HG02840 (cell line): ENCODE data around the gene ROBO2.

Experiments
- ATAC-seq: cut with Tn5 transposase; IDR thresholded peaks from one replicate; pipeline ENCODE4 v1.9.1; 2021; ENCODE audit warnings: mild to moderate bottlenecking, moderate library complexity, moderate number of reproducible peaks; ENCODE audit not compliant: unreplicated experiment, low FRiP score

ROBO2 gene

DNA sequence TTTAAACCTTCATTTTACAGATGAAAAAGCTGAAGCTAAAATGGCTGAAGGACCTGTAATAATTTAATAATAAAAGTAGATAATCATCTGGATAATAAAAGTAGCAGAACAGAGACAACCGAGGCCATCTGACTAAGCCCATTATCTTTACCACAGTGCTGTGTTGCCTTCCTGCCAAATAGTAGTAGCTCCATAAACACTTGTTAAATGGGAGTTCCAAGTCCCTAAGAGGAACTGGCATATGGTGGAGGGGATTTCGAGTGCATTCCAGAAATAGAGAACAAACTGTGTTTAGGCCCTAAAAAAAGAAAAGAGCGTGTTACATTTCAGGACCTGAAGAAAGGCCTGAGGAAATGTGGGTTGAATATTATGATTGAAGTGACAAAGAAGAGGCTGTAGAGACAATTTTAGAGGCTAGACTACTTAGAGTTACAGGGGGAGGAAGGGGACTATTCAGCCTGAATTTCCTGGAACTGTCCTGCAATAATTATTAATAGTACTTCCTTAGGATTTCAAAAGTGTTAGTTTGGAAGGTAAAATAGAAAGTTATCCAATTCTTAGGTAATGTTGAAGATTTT lies 424.3 kb downstream of the ROBO2 start:
- no peak for ATAC-seq

DNA sequence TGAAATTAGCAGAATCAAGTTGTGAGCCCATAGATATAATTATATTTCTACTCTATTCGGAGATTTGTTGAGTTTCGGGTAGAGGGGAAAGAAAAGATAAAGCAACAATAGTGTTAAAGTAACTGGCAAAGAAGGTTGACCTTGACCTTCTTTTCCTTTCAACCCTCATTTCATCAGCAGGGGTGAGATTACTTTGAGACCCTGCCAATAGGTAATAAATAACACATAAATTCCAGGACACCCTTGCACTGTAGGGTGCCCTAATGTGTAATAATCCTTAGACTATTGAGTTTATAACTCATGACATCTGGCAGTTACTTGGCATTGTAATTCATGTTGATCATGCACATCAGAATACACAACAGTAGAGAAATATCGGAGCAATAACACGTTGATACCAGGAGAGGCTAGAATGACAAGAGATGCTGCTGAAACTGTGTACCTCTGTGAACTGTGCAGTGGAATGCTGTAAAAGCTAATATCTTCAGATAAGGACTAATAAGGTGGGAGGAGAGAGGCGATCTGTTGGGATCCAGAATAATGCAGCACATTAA lies 426.7 kb downstream of the ROBO2 start:
- ATAC-seq: no peak

GRCh38 chr3:77467702-77468625 lies 428.1 kb downstream of the ROBO2 start:
- ATAC-seq: no peak

- ATAC-seq: no peak
Observed at GRCh38 chr3:77468626-77469020, 428.7 kb downstream of the ROBO2 start.

- no peak for ATAC-seq
Observed at GRCh38 chr3:77475507-77475906, 435.6 kb downstream of the ROBO2 start.

- no peak for ATAC-seq
Observed at GRCh38 chr3:77479021-77479420, 439.1 kb downstream of the ROBO2 start.

DNA sequence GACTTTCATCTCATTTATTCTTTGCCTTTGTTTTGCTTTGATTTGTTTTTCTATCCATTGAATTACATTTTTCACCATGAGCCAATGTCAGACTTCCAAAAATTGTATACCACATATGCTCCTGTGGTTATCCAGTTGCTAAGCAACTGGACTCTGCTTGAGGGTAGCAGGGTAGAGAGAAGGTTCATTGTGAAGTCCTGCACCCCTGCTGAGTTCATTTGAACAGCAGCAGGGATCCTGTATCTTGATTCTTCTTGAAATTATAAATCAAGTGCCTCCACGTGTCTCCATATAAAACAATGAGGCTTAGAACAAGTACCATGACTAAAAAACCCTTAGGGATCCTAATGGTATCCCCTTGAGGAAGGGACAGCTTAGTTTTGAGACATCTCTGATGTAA lies 449.3 kb downstream of the ROBO2 start:
- no peak for ATAC-seq

DNA sequence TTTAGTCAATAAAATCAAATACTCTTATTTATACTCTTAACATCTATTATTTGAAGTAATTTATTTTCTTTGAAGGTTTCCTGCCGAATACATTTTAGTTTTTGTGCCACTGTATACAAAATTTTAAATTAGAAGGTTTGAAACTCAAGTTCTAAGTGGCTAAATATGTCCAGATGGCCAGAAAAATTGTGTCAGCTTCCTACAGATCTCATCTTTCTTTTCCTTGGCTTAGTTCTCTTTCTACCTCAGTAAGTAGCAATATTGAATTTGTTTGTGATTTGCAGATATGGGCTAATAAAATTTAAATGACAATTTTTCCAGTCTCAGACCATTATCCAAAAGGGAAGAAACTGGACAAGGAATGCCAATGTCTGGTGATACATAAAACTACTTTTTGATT lies 452.1 kb downstream of the ROBO2 start:
- ATAC-seq: no peak

DNA sequence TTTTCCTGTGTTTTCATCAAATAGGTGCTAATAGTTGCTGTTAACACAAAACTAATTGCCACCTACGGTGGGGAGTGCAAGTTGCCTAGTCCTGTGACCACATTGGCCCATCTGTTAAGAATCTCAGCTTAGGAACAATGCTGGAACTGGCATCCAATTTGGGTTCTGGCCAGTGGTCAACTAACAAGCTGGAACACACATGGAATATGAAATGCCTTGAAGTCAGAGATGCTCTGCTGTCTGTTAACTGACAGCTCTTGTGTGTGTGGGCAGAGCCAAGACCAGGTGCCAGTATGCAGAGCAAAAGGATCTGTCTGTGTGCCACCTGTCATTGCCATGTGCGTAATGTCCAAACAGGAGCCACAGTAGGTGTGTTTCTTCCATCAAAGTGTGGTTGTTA lies 460.8 kb downstream of the ROBO2 start:
- no peak for ATAC-seq

DNA sequence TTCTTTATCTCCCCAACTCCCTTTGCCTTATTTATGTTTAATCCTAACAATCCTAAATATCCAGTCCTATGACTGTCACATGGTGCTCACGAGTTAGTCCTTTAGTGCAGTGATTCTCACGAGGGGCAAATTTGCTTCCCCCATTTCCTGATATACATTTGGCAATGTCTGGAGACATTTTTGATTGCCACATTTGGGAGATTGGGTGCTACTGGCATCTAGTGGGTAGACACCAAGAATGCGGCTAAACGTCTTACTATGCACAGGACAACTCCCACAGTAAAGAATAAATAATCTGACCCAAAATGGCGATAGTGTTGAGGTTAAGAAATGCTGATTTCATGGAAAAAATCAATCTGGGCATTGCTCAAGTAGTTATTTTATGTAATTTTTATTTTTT lies 466.5 kb downstream of the ROBO2 start:
- ATAC-seq: no peak

DNA sequence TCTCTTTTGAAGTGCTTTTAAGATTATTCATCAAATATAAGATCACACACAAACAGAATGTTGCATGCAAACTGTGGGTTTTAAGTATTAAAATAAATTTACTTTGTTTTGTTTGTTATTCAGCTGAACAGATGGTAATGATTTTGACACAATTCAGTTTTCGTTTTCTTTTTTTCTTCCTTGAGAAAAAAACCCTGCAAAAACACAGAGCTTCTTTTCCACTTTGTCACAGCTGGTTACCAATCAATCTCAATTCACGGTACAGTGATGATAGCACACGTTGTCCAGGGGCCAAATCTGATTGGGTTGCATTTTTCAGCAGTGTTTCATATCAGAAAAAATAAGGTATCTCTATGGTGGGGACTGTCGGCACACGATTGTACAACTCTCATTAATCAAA lies 473.6 kb downstream of the ROBO2 start:
- no peak for ATAC-seq

- no peak for ATAC-seq
Observed at GRCh38 chr3:77514766-77515165, 474.9 kb downstream of the ROBO2 start.

- no peak for ATAC-seq
Observed at GRCh38 chr3:77524463-77524862, 484.6 kb downstream of the ROBO2 start.

DNA sequence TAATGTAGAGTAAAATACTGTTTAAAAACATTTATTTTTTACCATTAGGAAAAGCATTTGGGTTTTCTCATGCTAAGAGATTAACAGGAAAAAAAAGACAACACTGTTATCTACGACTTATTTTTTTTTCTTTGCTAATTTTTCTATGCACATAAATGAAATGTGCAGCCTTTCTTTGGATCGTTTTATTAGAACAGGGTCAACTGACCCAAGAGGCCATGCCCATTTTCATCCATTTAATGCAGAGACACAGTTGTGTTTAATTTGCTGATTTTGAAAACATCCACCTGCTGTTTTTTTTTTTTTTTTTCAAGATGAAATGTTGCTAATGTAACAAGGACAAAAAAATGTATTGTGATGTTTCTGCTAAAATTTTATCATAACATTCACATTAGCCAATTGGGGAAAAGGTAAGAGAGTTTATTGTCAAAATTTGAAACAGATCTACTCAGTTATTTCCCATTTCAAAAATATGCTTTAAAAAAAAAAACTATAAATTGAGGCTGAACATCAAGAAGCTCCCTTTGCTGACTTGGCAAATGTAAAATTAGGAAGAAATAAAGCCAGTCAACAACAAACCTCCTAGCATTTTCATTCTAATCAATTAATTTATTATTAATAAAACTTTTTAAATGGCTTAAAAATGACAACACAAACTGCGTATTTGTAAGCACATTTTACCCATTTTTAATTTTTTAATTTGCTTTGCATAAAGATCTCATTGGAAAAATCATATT lies 485.2 kb downstream of the ROBO2 start:
- no peak for ATAC-seq

DNA sequence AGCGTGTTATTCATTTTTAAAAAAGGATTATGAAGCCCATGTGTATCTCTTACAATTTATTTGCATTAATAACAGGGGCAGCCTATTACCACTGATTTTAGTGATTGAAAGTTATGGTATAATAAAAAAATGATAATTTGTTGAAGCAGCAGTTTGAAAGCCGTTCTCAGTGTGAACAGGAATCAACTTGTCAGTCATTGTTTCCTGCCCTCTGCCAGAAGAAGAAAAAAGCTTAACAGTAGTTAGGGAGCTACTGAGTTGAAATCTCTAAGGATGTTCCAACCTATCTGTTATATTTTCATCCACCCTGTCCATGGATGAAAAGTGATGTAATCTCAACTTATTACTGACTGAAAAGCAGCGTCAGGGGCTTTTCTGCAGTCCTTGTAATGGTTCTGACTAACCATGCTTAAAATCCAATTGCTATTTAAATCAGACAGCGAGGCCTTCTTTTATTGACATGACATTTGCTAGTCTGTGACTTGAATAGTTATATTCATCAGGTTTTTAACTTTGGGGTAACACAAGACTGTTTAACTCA lies 486.7 kb downstream of the ROBO2 start:
- no peak for ATAC-seq

DNA sequence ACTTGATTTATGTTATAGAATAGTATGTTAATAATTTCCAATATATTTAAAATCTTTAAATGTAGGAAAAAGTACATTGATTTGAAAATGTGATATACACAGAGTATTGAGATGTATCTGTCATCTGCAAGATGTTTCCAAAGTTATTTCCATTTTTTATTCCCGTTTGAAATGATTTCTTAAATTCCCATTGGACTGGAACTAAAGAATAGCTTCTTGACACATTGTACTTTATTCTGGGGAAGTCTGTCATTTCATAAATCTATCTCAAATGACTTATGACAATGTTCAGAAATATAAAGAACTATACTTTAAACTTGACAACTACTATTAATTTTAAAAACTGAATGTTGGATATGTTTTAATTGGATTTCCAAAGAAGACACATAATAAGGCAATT lies 489.6 kb downstream of the ROBO2 start:
- ATAC-seq: no peak

GRCh38 chr3:77530870-77531269 lies 491.0 kb downstream of the ROBO2 start:
- no peak for ATAC-seq

DNA sequence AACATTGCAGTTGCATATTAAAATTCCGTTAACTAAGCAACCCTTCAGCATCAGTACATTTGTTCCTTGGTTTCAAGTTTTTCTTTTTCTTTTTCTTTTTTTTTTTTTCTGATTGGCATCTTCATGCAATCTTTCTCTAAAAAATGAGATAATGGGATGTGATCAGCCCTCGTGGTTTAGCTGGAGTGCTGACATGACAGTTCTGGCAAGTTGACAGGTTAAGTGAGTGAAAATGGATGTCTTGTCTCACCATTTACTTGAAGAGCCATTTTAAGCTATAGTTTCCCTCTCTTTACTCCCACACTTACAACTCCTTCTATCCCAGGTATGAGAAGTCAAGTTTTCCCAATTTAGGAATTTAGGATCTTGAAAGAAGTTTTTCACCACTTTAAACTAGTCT lies 495.2 kb downstream of the ROBO2 start:
- ATAC-seq: no peak

GRCh38 chr3:77536038-77536775 lies 496.3 kb downstream of the ROBO2 start:
- no peak for ATAC-seq

GRCh38 chr3:77539014-77539413 lies 499.1 kb downstream of the ROBO2 start:
- ATAC-seq: no peak
